HG03342 (cell line): ENCODE results near the gene GPX2.
A peak's percentile ranks its signal among the peaks of the same experiment; 100 is the strongest.
"Not testable (repeated sequence)": the region's sequence is repeated elsewhere in the genome, so short reads cannot be mapped to it uniquely, and the experiment has no call there.

ENCODE experiments used
- ATAC-seq: cut with Tn5 transposase; IDR thresholded peaks from one replicate; pipeline ENCODE4 v1.9.1; 2021; ENCODE audit warnings: mild to moderate bottlenecking, moderate library complexity; ENCODE audit not compliant: unreplicated experiment

Gene GPX2

DNA sequence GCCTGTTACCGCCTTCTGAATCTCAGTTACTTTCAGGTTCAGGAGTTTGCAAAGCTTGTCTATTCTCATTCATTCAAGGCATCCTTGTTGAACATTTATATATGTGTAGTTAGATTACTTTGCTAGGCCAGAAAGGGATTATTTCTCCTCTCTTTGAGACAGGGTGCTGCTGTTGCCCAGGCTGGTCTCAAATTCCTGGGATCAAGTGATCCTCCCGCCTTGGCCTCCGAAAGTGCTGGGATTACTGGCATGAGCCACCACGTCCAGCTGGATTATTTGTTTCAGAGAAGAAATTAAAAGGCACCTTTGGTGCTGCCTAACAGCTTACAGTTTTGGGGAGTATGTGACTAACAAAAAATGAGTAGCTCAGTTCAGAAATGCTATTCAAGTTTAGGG, 27.5 kb downstream of the GPX2 start:
- no peak for ATAC-seq

DNA sequence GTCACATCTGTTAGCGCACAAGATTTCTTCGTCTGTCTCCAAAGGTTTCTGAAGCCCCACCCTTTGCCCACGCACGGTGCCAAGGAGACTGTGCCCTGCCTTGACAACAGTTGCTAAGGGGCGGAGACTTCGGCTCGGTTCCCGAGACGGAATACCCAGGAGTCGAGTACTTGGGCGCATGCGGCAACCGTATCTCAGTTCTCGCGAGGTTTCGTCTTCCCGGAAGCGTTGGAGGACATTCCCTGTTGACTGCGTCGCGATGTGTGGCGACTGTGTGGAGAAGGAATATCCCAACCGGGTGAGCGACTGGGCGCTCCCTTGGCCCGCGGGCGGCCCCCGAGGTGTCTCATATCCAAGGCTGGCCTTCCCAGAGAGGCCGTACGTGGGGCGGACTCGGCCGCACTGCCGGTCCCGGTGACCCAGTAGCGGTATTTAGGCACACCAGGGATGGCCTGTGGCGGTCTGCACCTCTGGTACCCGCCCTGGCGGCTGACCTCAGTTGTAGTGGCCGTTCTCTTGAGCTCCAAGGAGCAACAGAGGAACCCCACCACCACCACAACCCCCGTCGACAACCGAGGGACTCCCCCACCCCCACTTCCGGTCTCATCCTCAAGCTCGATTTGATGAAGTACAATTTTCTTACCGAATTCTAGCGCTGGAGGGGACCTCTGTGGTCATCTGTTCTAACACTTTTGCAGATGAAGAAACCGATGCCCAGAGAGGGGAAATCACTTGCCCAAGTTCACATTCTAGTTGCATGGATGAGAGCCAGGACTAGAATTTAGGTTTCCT, 28.1 kb downstream of the GPX2 start, which contains the start of gene CHURC1:
TSS of gene CHURC1 (plus strand) at position 219 of the 792 bp plus-strand sequence. CDS start at position 260, 41 bp downstream.
- peak; percentile 96 for ATAC-seq

DNA sequence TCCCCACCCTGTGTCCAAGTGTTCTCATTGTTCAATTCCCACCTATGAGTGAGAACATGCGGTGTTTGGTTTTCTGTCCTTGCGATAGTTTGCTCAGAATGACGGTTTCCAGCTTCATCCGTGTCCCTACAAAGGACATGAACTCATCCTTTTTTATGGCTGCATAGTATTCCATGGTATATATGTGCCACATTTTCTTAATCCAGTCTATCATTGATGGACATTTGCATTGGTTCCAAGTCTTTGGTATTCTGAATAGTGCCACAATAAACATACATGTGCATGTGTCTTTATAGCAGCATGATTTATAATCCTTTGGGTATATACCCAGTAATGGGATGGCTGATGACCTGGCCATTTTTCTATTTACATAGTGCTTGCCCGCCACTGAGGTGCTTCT, 29.1 kb downstream of the GPX2 start:
- not testable (repeated sequence) for ATAC-seq

DNA sequence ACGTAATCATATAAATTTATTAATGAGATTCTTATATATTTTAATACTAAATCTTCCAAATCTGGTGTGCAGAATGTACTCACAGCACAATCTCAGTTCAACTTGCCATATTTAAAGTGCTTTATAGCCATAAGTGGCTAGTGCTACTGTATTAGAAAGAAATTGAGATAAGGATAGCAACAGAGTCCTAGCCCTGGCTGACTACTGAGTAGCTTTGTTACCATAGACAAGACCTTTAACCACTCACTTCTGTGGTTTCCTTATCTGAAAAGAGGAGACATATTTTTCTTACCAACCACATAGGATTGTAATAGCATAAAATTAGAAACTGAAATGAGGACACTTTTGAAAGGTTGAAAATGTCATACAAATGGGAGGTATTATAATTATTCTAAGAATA, 30.3 kb downstream of the GPX2 start:
- no peak for ATAC-seq

DNA sequence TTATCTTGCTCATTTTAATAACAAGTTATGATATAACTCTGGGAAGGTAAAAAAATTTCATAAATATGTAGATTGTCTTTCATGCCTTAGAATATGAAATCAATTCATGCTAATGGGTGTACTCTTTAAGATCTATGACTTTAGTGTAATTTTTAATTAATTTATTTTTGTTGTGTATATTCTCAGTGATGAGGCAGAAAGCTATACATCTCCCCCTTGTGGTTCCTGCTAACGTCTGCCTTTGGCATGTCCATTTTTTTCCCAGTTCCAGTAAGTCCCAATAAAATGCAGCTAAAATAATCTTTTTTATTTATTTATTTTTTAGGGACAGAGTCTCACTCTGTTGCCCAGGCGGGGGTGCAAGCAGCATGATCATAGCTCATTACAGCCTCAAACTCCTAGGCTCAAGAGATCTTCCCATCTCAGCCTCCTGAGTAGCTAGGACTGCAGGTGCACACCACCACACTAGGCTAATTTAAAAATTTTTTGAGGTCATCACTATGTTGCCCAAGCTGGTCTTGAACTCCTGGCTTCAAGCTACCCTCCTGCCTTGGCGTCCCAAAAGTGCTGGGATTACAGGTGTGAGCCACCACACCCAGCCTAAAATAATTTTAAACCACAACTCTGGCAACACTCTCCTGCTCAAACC, 31.6 kb downstream of the GPX2 start:
- ATAC-seq: no peak

DNA sequence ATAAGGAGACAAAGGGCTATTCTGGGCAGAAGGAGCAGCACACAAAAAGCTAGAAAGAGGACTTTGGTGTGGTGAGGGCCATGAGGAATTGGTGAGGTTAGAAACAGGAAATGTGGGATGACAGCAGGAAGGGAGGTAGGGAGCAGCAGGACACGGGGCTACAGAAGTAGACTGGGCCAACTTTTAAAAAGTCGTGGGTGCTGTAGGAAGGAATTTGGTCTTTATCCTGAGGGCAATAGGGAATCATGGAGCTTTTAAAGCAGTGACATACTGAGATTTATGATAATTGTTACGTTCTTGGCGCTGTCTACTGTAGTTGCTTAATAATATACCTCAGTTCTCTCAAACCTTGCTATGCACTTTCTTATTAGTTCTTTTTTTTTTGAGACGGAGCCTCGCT, 36.5 kb downstream of the GPX2 start:
- ATAC-seq: no peak

DNA sequence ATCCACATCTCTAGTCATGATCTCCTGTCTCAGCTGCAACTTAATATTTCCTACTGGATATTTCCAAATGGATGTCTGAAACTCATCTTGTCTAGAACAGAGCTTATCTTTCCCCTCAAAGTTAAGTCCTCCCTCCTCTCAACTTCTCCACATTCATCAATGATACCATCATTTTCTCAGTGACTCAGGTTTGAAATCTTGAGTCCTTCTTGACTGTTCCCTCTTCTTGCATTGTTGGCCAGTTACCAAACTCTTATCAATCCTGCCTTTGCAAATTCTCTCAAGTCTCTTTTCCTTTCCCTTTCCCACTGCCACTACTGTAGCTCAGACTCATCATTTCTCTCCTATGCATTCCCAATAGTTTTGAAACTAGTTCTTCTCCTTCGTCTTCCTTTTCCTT, 42.6 kb downstream of the GPX2 start:
- no peak for ATAC-seq

DNA sequence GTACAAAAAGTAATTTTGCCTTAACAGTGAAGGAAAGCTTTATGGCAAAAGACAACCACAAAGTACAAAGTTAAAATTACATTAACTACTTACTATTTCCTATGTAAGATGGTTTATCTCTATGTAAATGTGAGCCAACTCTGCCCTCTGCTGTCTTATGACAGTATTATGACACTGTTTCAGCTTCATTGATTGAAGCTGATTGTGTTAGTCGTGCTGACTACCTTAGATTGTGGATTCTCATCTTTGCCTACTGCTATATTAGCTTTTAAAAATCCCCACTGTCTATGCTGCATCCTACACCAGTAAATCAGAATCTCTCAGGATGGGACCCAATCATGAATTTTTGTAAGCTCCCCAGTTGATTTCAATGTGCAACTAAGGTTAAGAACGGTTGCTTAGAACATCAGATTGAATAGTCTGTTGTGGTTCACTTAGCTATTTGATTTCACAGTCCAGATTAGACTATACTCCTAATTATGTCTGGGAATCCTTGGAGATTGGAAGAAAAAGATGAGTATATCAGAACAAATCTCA, 50.6 kb downstream of the GPX2 start:
- no peak for ATAC-seq

DNA sequence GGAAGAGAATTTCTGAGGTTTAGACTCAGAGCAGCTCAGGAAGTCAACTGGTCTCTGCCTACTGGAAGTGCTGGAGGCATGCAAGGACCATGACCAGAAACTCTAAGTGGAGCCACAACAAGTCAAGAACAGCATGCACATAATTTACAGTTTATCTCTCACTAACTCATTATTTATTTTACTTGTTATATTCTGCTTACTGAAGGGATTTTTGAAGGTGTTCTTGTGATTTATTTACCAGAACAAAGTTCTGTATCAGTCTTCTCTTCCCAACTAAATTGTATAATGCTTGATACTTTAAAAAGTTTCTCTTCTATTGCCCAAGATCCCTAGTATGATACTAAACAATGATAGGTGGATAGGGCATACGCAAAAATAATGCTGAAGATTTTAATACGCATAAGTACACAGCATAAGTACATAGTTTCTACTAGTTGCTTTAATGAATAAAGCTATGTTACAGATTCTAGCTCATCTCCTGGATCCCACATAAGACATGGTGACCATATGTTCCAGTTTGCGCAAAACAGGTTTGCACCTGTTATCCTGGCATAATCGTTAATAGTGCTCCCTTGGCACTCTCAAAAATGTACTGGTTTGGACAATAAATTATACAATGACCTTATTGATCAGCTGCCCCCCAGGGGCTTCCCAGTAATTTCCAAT, 51.2 kb downstream of the GPX2 start:
- ATAC-seq: no peak

DNA sequence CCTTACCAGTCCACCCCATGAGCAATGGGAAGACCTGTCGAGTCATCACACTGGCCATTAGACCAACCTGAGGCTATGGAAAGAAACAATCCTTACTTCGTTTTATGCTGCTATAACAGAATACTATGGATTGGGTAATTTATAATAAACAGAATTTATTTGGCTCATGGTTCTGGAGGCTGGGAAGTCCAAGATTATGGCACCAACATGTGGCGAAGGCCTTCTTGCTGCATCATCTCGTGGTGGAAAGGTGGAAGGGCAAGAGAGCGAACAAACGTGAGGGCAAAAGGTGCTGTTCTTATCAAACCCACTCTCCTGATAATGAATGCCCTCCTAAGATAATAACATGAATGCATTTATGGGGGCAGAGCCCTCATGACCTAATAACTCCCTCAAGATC, 53.2 kb downstream of the GPX2 start:
- no peak for ATAC-seq
